Right atrium auricular region (tissue), 2 donors: ENCODE results near the gene KIAA1549. TPM values are rescaled to one million over a fixed set of nuclear protein-coding genes. Genes with fewer than 3 reads are reported as not detected.

Experiments used
- DNase-seq: peaks from one replicate; pipeline ENCODE4 v3.0.0-alpha.2; 2019; ENCODE audit warnings: low spot score
- H3K27ac ChIP-seq, 2 donors: fragments of 200-600 bp; sonication (generic); 1 replicate in 1 of 2; 2 replicates in 1 of 2; pipeline ENCODE4 v1.5.1; 2016 to 2019
- H3K27me3 ChIP-seq, 2 donors: fragments of 200-600 bp; sonication (generic); one replicate each; pipeline versions ENCODE4 v1.5.1 to v1.6.0; 2017 to 2019
- H3K36me3 ChIP-seq: fragments of 200-600 bp; sonication (generic); one replicate; pipeline ENCODE4 v1.5.1; 2016
- H3K4me1 ChIP-seq, 2 donors: fragments of 200-600 bp; sonication (generic); one replicate each; pipeline versions ENCODE4 v1.5.1 to v1.6.0; 2017 to 2019
- H3K4me3 ChIP-seq, 2 donors: fragments of 200-600 bp; sonication (generic); 1 replicate in 1 of 2; 2 replicates in 1 of 2; pipeline ENCODE4 v1.5.1; 2017 to 2019; ENCODE audit warnings: mild to moderate bottlenecking in 1 of 2, moderate library complexity in 1 of 2
- H3K9me3 ChIP-seq, 2 donors: fragments of 200-600 bp; sonication (generic); one replicate each; pipeline ENCODE4 v1.5.1; 2019
- CTCF ChIP-seq, 2 donors: fragments of 200-600 bp; sonication (generic); IDR thresholded peaks; one replicate each; pipeline ENCODE4 v1.5.1; 2019; ENCODE audit warnings: antibody characterized with exemption in 2 of 2
- total RNA-seq, 2 donors: library from RNA; depleted of rRNA; stranded (reverse); fragments of >200 nt; gene quantifications; one replicate each; pipeline ENCODE4 v1.1.0, GENCODE V29; 2016

The KIAA1549 gene
- total RNA-seq, 2 donors from 2014 or later = 0.85 to 1.4 TPM

GRCh38 chr7:138871065-138871813, 110.0 kb downstream of the KIAA1549 start:
- DNase-seq = no peak

GRCh38 chr7:138869353-138869752, 111.8 kb downstream of the KIAA1549 start:
- TF ChIP-seq CTCF (IDR thresholded peaks at IDR 0.05) = no peak
- Histone ChIP-seq H3K27ac (no peak overlapping the region), H3K9me3 (no peaks in the 10 kb centered on the region), H3K27me3 (no peaks in the 10 kb centered on the region), H3K36me3 (no peaks in the 10 kb centered on the region), H3K4me3 (no peak overlapping the region), H3K4me1 (no peaks in the 10 kb centered on the region)
- DNase-seq = no peak

More at GRCh38 chr7:138871065-138871813, 110.0 kb downstream of the KIAA1549 start:
- H3K4me3 ChIP-seq = no peak overlapping the region
- no peaks in the 10 kb centered on the region for H3K36me3 ChIP-seq
- no peaks in the 10 kb centered on the region for H3K27me3 ChIP-seq
- no peaks in the 10 kb centered on the region for H3K9me3 ChIP-seq
- no peaks in the 10 kb centered on the region for H3K4me1 ChIP-seq
- no peak for TF ChIP-seq CTCF (IDR thresholded peaks at IDR 0.05)
- no peak overlapping the region for H3K27ac ChIP-seq

- Histone ChIP-seq H3K9me3 (no peaks in the 10 kb centered on the region), H3K27me3 (no peaks in the 10 kb centered on the region), H3K4me3 (no peak overlapping the region), H3K36me3 (no peaks in the 10 kb centered on the region), H3K4me1 (no peaks in the 10 kb centered on the region), H3K27ac (no peak overlapping the region)
- TF ChIP-seq CTCF (IDR thresholded peaks at IDR 0.05) = no peak
- DNase-seq = no peak
Observed at GRCh38 chr7:138868711-138869110, 112.5 kb downstream of the KIAA1549 start.

GRCh38 chr7:138867744-138868143, 113.4 kb downstream of the KIAA1549 start:
- H3K36me3 ChIP-seq = no peaks in the 10 kb centered on the region
- TF ChIP-seq CTCF (IDR thresholded peaks at IDR 0.05) = no peak

GRCh38 chr7:138866353-138866752, 114.8 kb downstream of the KIAA1549 start:
- DNase-seq = no peak
- H3K27me3 ChIP-seq = no peaks in the 10 kb centered on the region
- H3K4me1 ChIP-seq = no peaks in the 10 kb centered on the region
- no peak for TF ChIP-seq CTCF (IDR thresholded peaks at IDR 0.05)
- H3K9me3 ChIP-seq = no peaks in the 10 kb centered on the region
- no peak overlapping the region for H3K4me3 ChIP-seq
- no peak overlapping the region for H3K27ac ChIP-seq
- no peaks in the 10 kb centered on the region for H3K36me3 ChIP-seq

More at GRCh38 chr7:138867744-138868143, 113.4 kb downstream of the KIAA1549 start:
- no peaks in the 10 kb centered on the region for H3K9me3 ChIP-seq
- no peak for DNase-seq
- H3K4me1 ChIP-seq = no peaks in the 10 kb centered on the region
- H3K4me3 ChIP-seq = no peak overlapping the region
- no peaks in the 10 kb centered on the region for H3K27me3 ChIP-seq
- no peak overlapping the region for H3K27ac ChIP-seq

- H3K36me3 ChIP-seq = no peaks in the 10 kb centered on the region
- H3K9me3 ChIP-seq = no peaks in the 10 kb centered on the region
- DNase-seq = no peak
- TF ChIP-seq CTCF (IDR thresholded peaks at IDR 0.05) = no peak
- no peak overlapping the region for H3K4me3 ChIP-seq
- no peaks in the 10 kb centered on the region for H3K4me1 ChIP-seq
- no peak overlapping the region for H3K27ac ChIP-seq
- H3K27me3 ChIP-seq = no peaks in the 10 kb centered on the region
Observed at GRCh38 chr7:138865843-138866242, 115.3 kb downstream of the KIAA1549 start.
